Keratinocyte (primary cell): ENCODE results near the gene REPIN1. TPM values are rescaled to one million over a fixed set of nuclear protein-coding genes. Genes with fewer than 3 reads are reported as not detected.

Source experiments
- DNase-seq: peaks from one replicate; pipeline ENCODE4 v3.0.0-alpha.2; 2011; ENCODE audit warnings: low read depth, missing footprints, low spot score
- FAIRE-seq: peaks from 2 replicates; lab custom pipeline; 2011; peaks lifted over from hg19 to GRCh38; lab: Jason Lieb, UNC
- H2AFZ ChIP-seq: 2 replicates; pipeline ENCODE4 v1.6.0; 2012; ENCODE audit warnings: low read length, control low read depth, inconsistent platforms; ENCODE audit not compliant: control insufficient read depth
- H3K27ac ChIP-seq: 2 replicates; pipeline ENCODE4 v1.5.1; 2011; ENCODE audit warnings: low read length; ENCODE audit not compliant: control insufficient read depth, insufficient read depth
- H3K27me3 ChIP-seq: 3 replicates; pipeline ENCODE4 v1.6.0; 2011; ENCODE audit warnings: low read length; ENCODE audit not compliant: control insufficient read depth, insufficient read depth; ENCODE audit errors: extremely low read depth
- H3K36me3 ChIP-seq, 2 experiments: 2 replicates in 1 of 2; 3 replicates in 1 of 2; pipeline ENCODE4 v1.5.1; 2011; ENCODE audit warnings: low read length in 2 of 2, mild to moderate bottlenecking in 1 of 2; ENCODE audit not compliant: control insufficient read depth in 2 of 2, insufficient read depth in 2 of 2; ENCODE audit errors: extremely low read depth in 1 of 2
- H3K4me1 ChIP-seq: 3 replicates; pipeline ENCODE4 v1.5.1; 2011; ENCODE audit warnings: low read length; ENCODE audit not compliant: control insufficient read depth, insufficient read depth; ENCODE audit errors: extremely low read depth
- H3K4me2 ChIP-seq: 3 replicates; pipeline ENCODE4 v1.6.0; 2011; ENCODE audit warnings: low read depth, low read length; ENCODE audit not compliant: control insufficient read depth, insufficient read depth; ENCODE audit errors: extremely low read depth
- H3K4me3 ChIP-seq, 3 experiments: fragments of 200-600 bp in 1 of 3; sonication (generic) in 1 of 3; 2 replicates in 2 of 3; 3 replicates in 1 of 3; pipeline ENCODE4 v1.5.1; 2011 to 2016; ENCODE audit warnings: low read length in 3 of 3, mild to moderate bottlenecking in 3 of 3, control low read depth in 2 of 3, inconsistent platforms in 1 of 3, low read depth in 1 of 3, mixed read lengths in 1 of 3, mixed run types in 1 of 3, moderate library complexity in 1 of 3; ENCODE audit not compliant: control insufficient read depth in 2 of 3, insufficient read depth in 2 of 3; ENCODE audit errors: extremely low read depth in 1 of 3
- H3K79me2 ChIP-seq: 2 replicates; pipeline ENCODE4 v1.6.0; 2012; ENCODE audit warnings: low read length; ENCODE audit not compliant: control insufficient read depth, insufficient read depth
- H3K9ac ChIP-seq: 3 replicates; pipeline ENCODE4 v1.6.0; 2011; ENCODE audit warnings: low read length; ENCODE audit not compliant: control insufficient read depth, insufficient read depth; ENCODE audit errors: extremely low read depth
- H3K9me1 ChIP-seq: 3 replicates; pipeline ENCODE4 v1.6.0; 2011; ENCODE audit warnings: low read length; ENCODE audit not compliant: control insufficient read depth, insufficient read depth; ENCODE audit errors: extremely low read depth
- H3K9me3 ChIP-seq: 2 replicates; pipeline ENCODE4 v1.5.1; 2012; ENCODE audit warnings: low read depth, low read length; ENCODE audit not compliant: control insufficient read depth
- H4K20me1 ChIP-seq: 3 replicates; pipeline ENCODE4 v1.6.0; 2011; ENCODE audit warnings: low read length; ENCODE audit not compliant: control insufficient read depth, insufficient read depth; ENCODE audit errors: extremely low read depth
- CTCF ChIP-seq, 3 experiments: IDR thresholded peaks in 1 of 3; conservative IDR thresholded peaks in 1 of 3; optimal IDR thresholded peaks in 1 of 3; 2 replicates in 2 of 3; 3 replicates in 1 of 3; pipeline versions ENCODE3 to v1.5.1; 2011; ENCODE audit warnings: low read length in 3 of 3, mild to moderate bottlenecking in 3 of 3, moderate library complexity in 2 of 3, control low read depth in 1 of 3, inconsistent platforms in 1 of 3; ENCODE audit not compliant: insufficient read depth in 2 of 3; ENCODE audit errors: extremely low read depth in 1 of 3
- EZH2 ChIP-seq: IDR thresholded peaks from one replicate; pipeline ENCODE4 v1.6.1; 2012; ENCODE audit warnings: inconsistent platforms, mild to moderate bottlenecking, low read length, moderate library complexity
- dilution Hi-C: fragments of 300-500 bp; cut with MboI; formaldehyde crosslinking; loops from one replicate; pipeline ENCODE4 v1.7.0; 2020; ENCODE audit warnings: low sequenced_read_pairs; ENCODE audit not compliant: extremely low pct_ligation_motif_present
- polyA plus RNA-seq, 5 experiments: library from polyadenylated mRNA; depleted of rRNA in 3 of 5; stranded (reverse) in 3 of 5; stranded (forward) in 1 of 5; unstranded in 1 of 5; fragments of >200 nt; gene quantifications; 1 replicate in 1 of 5; 2 replicates in 3 of 5; 3 replicates in 1 of 5; pipeline versions ENCODE4 v1.2.1 to v1.2.3, GENCODE V29; 2011 to 2012; ENCODE audit warnings: missing spikeins in 2 of 5, low read depth in 1 of 5, low replicate concordance in 1 of 5

REPIN1 gene
- polyA plus RNA-seq, 1 donor (not counting 4 experiments of a cell fraction or from before 2014, with no cell fraction given) = 9.3 TPM

- no peak for TF ChIP-seq EZH2
- no peak for TF ChIP-seq CTCF (optimal IDR thresholded peaks at IDR 0.05 in 1 of 3, IDR thresholded peaks at IDR 0.05 in 1 of 3, conservative IDR thresholded peaks at IDR 0.05 in 1 of 3; ENCODE audit: extremely low read depth in 1 of 3, insufficient read depth in 2 of 3, low read length in 3 of 3)
- H3K4me1 ChIP-seq = no peaks in the 10 kb centered on the region
- H3K9me1 ChIP-seq = no peaks in the 10 kb centered on the region
- no peaks in the 10 kb centered on the region for H4K20me1 ChIP-seq
- no peak for FAIRE-seq
- no peaks in the 10 kb centered on the region for H3K9me3 ChIP-seq
- DNase-seq = no peak
- no peak overlapping the region for H3K9ac ChIP-seq
- H3K36me3 ChIP-seq = no peaks in the 10 kb centered on the region
- H3K27me3 ChIP-seq = no peaks in the 10 kb centered on the region
- H3K4me3 ChIP-seq = no peak overlapping the region
- dilution Hi-C loops = no loop called here
- no peak overlapping the region for H2AFZ ChIP-seq
- H3K79me2 ChIP-seq = no peaks in the 10 kb centered on the region
- no peak overlapping the region for H3K4me2 ChIP-seq
- H3K27ac ChIP-seq = no peak overlapping the region
These were observed 51.6 kb downstream of the REPIN1 start for GRCh38 chr7:150420242-150420641.

- no peak overlapping the region for H3K4me3 ChIP-seq
- H3K4me1 ChIP-seq = no peaks in the 10 kb centered on the region
- no peaks in the 10 kb centered on the region for H3K9me3 ChIP-seq
- no peak overlapping the region for H3K9ac ChIP-seq
- DNase-seq = peak; percentile 13
- no peaks in the 10 kb centered on the region for H3K27me3 ChIP-seq
- dilution Hi-C loops = no loop called here
- H3K36me3 ChIP-seq = no peaks in the 10 kb centered on the region
- no peak overlapping the region for H2AFZ ChIP-seq
- H3K4me2 ChIP-seq = peak overlapping the region; percentile 8
- FAIRE-seq = no peak
- no peak overlapping the region for H3K27ac ChIP-seq
- H3K79me2 ChIP-seq = no peaks in the 10 kb centered on the region
- TF ChIP-seq CTCF (optimal IDR thresholded peaks at IDR 0.05 in 1 of 3, IDR thresholded peaks at IDR 0.05 in 1 of 3, conservative IDR thresholded peaks at IDR 0.05 in 1 of 3; ENCODE audit: extremely low read depth in 1 of 3, insufficient read depth in 2 of 3, low read length in 3 of 3) = peak; percentile 78 to 94 (median 89)
- no peak for TF ChIP-seq EZH2
- H3K9me1 ChIP-seq = no peaks in the 10 kb centered on the region
- H4K20me1 ChIP-seq = no peaks in the 10 kb centered on the region
These were observed 52.5 kb downstream of the REPIN1 start for GRCh38 chr7:150420987-150421674.
